ENCODE measurements around the gene MIB1.

GRCh38 chr18:21747268-21747667 is 6.7 kb downstream of the MIB1 start:
- TF ChIP-seq TSHZ2 (CRISPR knock-in tag; IDR thresholded peaks at IDR 0.05): no peak
- TF ChIP-seq CSRNP3 (CRISPR knock-in tag; IDR thresholded peaks at IDR 0.05): no peak
- no peak for TF ChIP-seq ZNF70 (CRISPR knock-in tag; IDR thresholded peaks at IDR 0.05)

Data from SK-N-SH treated with all-trans-retinoic acid at 6 μM for 48 hours (cell line).